ENCODE measurements around the gene CFAP100.

DNA sequence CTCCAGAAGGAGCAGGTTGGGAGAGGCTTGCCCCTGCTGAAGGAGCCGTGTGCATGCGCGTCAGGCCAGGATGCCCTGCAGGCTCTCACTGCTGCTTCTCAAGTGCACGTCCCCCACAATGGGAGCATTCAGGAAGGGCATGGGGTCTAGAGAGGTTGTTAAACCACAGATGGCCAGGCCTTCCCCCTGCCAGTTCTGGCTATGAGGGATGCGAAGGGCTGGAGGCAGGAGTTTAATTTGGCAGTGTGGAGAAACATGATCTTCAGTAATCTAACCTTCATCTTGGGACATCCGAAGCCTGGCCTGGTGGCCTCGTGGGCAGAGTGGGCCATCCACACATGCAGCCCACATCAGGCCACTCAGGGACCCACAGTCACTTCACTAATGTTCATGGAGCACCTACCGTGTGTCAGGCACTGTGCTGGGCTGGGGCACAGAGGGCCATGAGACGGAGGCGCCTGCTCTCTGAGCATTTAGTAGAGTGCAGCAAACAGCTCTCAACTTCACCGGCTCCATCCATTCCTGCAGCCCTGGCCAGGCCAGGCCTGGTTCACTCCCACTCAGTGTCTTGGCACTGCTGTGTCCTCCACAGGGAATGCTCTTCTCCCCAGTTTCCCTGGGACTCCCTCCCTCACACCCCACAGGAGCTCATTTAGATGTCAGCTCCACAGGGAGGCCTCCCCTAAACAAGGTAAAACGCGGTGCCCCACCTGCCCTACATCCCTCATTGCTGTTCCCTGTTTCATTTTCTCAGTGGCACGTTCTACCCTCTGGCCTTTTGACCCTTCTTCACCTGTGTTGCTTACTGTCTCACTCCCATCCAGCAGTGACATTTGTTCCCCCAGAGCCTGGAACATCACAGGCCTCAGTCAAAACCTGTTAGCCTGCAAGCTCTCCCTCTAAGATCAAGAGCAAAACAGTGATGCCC is 4.0 kb downstream of the CFAP100 start:
- TF ChIP-seq, protein P1, sequence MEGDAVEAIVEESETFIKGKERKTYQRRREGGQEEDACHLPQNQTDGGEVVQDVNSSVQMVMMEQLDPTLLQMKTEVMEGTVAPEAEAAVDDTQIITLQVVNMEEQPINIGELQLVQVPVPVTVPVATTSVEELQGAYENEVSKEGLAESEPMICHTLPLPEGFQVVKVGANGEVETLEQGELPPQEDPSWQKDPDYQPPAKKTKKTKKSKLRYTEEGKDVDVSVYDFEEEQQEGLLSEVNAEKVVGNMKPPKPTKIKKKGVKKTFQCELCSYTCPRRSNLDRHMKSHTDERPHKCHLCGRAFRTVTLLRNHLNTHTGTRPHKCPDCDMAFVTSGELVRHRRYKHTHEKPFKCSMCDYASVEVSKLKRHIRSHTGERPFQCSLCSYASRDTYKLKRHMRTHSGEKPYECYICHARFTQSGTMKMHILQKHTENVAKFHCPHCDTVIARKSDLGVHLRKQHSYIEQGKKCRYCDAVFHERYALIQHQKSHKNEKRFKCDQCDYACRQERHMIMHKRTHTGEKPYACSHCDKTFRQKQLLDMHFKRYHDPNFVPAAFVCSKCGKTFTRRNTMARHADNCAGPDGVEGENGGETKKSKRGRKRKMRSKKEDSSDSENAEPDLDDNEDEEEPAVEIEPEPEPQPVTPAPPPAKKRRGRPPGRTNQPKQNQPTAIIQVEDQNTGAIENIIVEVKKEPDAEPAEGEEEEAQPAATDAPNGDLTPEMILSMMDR (IDR thresholded peaks at IDR 0.05) = no peak
- no peak for TF ChIP-seq POLR2A (IDR thresholded peaks at IDR 0.05)

All from testis (tissue), 2 donors.